GM13977 (cell line): Measurements from ENCODE around the gene IMMP2L.

ENCODE experiments used
- DNase-seq: peaks from one replicate; pipeline ENCODE4 v3.0.0; 2012; ENCODE audit warnings: low spot score
- CTCF ChIP-seq: IDR thresholded peaks from 2 replicates; pipeline ENCODE4 v1.5.1; 2012; ENCODE audit warnings: mild to moderate bottlenecking, control low read depth; ENCODE audit not compliant: insufficient read depth; ENCODE audit errors: extremely low read depth, missing control alignments
- in situ Hi-C: fragments of 300-500 bp; cut with MboI; formaldehyde crosslinking; loops from one replicate; pipeline ENCODE4 v1.12.0; 2022; ENCODE audit warnings: low sequenced_read_pairs, low pct_unique_long_range_greater_than_20kb, mixed read lengths, inconsistent platforms; ENCODE audit not compliant: unreplicated experiment

Gene IMMP2L

GRCh38 chr7:111041577-111041976 lies 520.7 kb downstream of the IMMP2L start:
- in situ Hi-C loops, result no loop called here
- DNase-seq, result no peak
- TF ChIP-seq CTCF, result no peak

- DNase-seq, result no peak
- no peak for TF ChIP-seq CTCF
- in situ Hi-C loops, result no loop called here
Measured at GRCh38 chr7:111038185-111038584, 524.1 kb downstream of the IMMP2L start.

GRCh38 chr7:111031916-111032315 lies 530.4 kb downstream of the IMMP2L start:
- TF ChIP-seq CTCF, result no peak
- in situ Hi-C loops, result no loop called here
- DNase-seq, result no peak

- DNase-seq, result no peak
- TF ChIP-seq CTCF, result no peak
- in situ Hi-C loops, result no loop called here
Measured at GRCh38 chr7:111030336-111030735, 532.0 kb downstream of the IMMP2L start.

GRCh38 chr7:111029574-111030251 lies 532.6 kb downstream of the IMMP2L start:
- in situ Hi-C loops, result no loop called here
- no peak for TF ChIP-seq CTCF
- DNase-seq, result peak; percentile 16

GRCh38 chr7:111029141-111029572 lies 533.1 kb downstream of the IMMP2L start:
- DNase-seq, result no peak
- in situ Hi-C loops, result no loop called here
- TF ChIP-seq CTCF, result no peak
